Gastroesophageal sphincter (tissue), 3 donors: ENCODE data around the gene DERA.

ENCODE experiments used
- EP300 ChIP-seq: sonication (generic); formaldehyde crosslinking; IDR thresholded peaks from one replicate; pipeline ENCODE4 v1.6.1; 2017; ENCODE audit warnings: antibody characterized with exemption, mild to moderate bottlenecking
- POLR2A ChIP-seq, 2 donors: fragments of 450-650 bp; IDR thresholded peaks; one replicate each; pipeline ENCODE4 v1.6.1; 2017; ENCODE audit warnings: antibody characterized with exemption in 2 of 2, mild to moderate bottlenecking in 2 of 2, moderate library complexity in 1 of 2
- POLR2AphosphoS5 ChIP-seq: sonication (generic); formaldehyde crosslinking; IDR thresholded peaks from one replicate; pipeline ENCODE4 v1.6.1; 2017; ENCODE audit warnings: antibody characterized with exemption
- TF ChIP-seq, protein P1 (sequence below), 4 experiments: fragments of 200-600 bp in 2 of 4; fragments of 450-650 bp in 2 of 4; sonication (generic) in 1 of 4; IDR thresholded peaks; one replicate each; pipeline ENCODE4 v1.5.1; 2017 to 2019; ENCODE audit warnings: antibody characterized with exemption in 4 of 4, mild to moderate bottlenecking in 2 of 4, moderate library complexity in 2 of 4

DNA sequence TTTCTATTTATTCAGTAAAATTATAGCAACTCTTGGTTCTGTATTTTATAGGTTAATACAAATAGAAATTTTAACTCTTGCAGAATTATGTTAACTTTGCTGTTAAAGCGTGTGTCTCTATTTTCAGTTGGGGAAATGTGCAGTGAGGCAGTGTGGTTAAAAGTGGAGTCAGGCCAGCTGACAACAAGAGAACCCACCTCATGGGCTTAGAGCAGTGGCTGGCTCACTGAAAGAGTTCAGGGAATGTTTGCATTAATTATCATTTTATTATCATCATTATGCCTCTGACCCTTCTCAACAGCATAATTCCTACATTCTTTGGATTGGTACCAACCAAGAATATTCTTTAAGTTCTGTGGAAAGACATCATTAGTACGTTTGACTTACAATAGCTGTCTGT lies 163.8 kb downstream of the DERA start:
- TF ChIP-seq POLR2A (IDR thresholded peaks at IDR 0.05) (no peak), POLR2AphosphoS5 (no peak), EP300 (no peak)
- TF ChIP-seq, protein P1, sequence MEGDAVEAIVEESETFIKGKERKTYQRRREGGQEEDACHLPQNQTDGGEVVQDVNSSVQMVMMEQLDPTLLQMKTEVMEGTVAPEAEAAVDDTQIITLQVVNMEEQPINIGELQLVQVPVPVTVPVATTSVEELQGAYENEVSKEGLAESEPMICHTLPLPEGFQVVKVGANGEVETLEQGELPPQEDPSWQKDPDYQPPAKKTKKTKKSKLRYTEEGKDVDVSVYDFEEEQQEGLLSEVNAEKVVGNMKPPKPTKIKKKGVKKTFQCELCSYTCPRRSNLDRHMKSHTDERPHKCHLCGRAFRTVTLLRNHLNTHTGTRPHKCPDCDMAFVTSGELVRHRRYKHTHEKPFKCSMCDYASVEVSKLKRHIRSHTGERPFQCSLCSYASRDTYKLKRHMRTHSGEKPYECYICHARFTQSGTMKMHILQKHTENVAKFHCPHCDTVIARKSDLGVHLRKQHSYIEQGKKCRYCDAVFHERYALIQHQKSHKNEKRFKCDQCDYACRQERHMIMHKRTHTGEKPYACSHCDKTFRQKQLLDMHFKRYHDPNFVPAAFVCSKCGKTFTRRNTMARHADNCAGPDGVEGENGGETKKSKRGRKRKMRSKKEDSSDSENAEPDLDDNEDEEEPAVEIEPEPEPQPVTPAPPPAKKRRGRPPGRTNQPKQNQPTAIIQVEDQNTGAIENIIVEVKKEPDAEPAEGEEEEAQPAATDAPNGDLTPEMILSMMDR (IDR thresholded peaks at IDR 0.05): no peak
